GM12864 (cell line): ENCODE measurements around the gene SERINC5.
"Not testable (repeated sequence)": the region's sequence is repeated elsewhere in the genome, so short reads cannot be mapped to it uniquely, and the experiment has no call there.

Source experiments
- DNase-seq: peaks from one replicate; pipeline ENCODE4 v3.0.0-alpha.2; 2011; ENCODE audit warnings: low read depth
- H3K4me3 ChIP-seq: 2 replicates; pipeline ENCODE4 v1.5.1; 2011; ENCODE audit warnings: mild to moderate bottlenecking, low read depth, low read length, control low read depth
- TF ChIP-seq, protein P1 (sequence below): IDR thresholded peaks from 2 replicates; pipeline ENCODE4 v1.5.1; 2011; ENCODE audit warnings: low read depth, mild to moderate bottlenecking, moderate library complexity, low read length, control low read depth, inconsistent platforms; ENCODE audit errors: missing control alignments

Gene SERINC5

DNA sequence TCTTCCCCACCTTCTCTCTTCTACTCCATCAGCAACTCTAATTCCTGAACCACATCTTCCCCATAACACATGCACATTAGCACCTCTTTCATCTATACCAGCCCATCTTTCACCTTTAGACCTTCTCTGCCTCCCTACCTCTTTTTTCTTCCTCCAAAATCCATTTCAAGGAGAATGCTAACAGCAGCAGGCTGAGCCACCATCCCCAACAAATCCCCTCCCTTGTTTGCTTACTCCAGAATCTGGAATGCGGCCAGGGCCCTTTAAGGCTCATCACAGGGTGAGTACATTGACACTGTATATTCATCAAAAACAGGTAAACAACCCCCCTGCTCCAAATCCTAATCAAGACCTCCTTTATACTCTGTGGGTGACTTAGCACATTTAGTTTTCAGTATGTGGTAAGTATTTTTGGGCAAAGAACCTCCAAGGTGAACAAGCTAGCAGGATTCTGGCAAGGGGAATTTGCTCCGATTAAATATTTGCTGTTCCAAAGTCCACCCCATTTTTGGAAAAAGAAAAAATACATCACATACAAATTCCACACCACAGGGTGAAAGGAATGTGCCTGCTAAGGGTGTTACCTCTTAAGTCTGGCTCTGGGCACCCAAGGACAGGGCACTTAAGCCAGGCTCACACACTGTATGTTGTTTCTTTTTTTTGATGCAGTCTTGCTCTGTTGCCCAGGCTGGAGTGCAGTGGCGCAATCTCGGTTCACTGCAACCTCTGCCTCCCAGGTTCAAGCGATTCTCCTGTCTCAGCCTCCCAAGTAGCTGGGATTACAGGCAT, 71.4 kb downstream of the SERINC5 start:
- TF ChIP-seq, protein P1, sequence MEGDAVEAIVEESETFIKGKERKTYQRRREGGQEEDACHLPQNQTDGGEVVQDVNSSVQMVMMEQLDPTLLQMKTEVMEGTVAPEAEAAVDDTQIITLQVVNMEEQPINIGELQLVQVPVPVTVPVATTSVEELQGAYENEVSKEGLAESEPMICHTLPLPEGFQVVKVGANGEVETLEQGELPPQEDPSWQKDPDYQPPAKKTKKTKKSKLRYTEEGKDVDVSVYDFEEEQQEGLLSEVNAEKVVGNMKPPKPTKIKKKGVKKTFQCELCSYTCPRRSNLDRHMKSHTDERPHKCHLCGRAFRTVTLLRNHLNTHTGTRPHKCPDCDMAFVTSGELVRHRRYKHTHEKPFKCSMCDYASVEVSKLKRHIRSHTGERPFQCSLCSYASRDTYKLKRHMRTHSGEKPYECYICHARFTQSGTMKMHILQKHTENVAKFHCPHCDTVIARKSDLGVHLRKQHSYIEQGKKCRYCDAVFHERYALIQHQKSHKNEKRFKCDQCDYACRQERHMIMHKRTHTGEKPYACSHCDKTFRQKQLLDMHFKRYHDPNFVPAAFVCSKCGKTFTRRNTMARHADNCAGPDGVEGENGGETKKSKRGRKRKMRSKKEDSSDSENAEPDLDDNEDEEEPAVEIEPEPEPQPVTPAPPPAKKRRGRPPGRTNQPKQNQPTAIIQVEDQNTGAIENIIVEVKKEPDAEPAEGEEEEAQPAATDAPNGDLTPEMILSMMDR = no peak
- no peak for DNase-seq
- no peak overlapping the region for H3K4me3 ChIP-seq

DNA sequence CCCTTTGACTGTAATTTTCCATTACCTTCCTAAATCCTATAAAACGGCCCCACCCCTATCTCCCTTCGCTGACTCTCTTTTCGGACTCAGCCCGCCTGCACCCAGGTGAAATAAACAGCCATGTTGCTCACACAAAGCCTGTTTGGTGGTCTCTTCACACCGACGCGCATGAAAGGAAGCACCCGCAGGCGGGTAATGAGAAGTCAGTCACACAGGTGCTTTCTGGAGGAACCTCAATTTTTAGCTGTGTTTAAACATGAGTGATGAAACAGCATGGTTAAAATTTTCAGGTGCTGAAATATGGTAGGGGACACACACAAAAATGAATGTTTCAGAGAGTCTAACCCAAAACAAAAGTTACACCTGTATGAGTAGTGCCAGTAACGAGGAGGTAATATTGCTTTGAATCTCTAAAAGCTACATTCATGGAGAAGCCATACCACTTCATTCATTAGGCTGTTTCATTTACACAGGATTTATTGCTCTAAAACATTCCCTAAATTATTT, 72.1 kb downstream of the SERINC5 start:
- H3K4me3 ChIP-seq, DNase-seq: not testable (repeated sequence)

DNA sequence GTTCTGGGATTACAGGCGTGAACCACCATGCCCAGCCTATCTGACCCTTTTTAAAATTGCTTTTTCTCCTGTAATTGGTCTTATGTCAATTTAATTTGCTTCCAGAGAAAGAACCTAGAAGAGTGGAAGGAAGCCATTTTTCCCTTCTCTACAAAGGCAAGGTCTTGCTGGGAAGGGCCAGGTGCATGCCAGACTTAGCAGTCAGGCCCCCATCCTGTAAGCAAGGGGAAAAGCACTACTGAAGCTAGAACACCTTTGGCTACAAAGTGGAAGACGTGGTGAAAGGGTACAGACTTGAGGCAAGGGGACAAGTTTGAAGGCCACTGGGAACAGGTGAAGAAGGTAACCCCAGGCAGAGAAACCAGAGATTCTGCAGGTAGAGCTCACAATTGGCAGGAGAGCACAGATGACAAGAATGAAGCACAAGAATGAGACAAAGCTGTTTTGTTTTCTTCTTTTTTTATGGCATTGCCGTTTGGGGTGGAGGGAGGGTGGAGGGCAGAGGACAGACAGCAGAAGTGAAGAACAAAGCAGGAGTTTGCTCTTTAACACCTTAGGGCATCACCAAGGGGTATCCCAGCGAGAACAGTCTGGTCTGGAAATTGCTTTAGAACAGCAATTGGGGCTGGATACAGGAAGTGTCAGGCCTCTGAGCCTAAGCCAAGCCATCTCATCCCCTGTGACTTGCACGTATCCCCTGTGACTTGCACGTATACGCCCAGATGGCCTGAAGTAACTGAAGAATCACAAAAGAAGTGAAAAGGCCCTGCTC, 72.9 kb downstream of the SERINC5 start:
- TF ChIP-seq, protein P1 = no peak
- H3K4me3 ChIP-seq = no peak overlapping the region
- DNase-seq = no peak

DNA sequence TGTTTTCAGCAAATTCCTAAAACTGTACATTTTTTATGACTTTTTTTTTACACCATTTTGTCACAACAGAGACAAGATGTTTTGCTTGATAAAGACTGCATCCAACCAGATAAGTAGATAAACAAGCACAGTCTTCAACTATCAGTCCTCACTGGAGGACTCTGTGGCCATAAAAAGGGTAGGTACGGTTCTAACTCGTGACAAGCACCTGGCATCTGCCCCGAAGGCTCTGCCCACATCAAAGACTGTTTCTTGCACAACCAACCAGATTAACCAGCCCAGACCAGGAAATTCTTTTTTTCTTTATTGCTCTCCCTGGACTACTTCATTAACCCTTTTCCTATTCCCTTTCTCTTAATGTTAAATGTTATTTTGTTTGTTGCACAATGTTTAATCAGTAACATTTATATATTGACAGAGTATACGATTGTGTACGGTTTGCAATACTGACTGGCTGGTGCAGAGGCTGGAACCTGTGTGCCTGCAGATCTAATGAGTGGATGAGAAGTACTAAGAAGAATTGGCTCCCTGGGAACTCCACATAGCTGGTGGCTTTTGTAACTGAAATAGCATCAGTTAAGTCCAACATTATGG, 74.1 kb downstream of the SERINC5 start:
- no peak overlapping the region for H3K4me3 ChIP-seq
- DNase-seq = no peak
- TF ChIP-seq, protein P1 = no peak

DNA sequence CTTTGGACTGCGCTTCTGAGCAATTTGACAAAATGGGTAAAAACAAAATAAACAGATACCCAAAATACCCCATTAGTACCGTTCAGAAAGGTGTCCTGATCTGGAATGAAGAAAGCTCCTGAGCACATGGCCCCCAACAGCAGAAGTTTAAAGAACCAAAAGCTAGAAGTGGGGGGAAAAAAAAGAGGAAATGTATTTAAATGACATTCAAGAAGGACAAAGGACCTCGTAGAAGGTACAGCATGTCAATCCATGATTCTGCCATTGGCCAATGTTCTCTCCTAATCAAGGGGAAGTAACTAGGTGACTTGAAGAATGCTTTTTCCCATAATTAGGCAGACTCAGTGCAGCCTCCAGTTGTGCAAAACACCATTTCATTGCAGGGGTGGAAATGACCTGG, 78.6 kb downstream of the SERINC5 start:
- TF ChIP-seq, protein P1 = no peak
- no peak for DNase-seq
- no peak overlapping the region for H3K4me3 ChIP-seq

DNA sequence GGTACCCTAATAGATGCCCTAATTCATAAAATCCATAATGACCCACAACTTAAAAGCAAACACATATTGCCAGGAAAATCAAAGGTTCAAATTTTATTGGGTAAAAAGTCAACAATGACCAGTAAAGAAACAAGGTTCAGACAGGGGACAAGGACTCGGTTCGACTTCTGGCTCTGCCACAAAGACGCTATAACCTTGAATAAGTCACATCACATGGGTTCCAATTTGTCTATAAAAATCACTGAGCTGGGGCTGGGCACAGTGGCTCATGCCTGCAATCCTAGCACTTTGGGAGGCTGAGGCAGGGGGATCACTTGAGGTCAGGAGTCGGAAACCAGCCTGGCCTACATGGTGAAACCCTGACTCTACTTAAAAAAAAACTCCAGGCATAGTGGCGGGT, 80.5 kb downstream of the SERINC5 start:
- TF ChIP-seq, protein P1 = no peak
- no peak for DNase-seq
- H3K4me3 ChIP-seq = no peak overlapping the region

DNA sequence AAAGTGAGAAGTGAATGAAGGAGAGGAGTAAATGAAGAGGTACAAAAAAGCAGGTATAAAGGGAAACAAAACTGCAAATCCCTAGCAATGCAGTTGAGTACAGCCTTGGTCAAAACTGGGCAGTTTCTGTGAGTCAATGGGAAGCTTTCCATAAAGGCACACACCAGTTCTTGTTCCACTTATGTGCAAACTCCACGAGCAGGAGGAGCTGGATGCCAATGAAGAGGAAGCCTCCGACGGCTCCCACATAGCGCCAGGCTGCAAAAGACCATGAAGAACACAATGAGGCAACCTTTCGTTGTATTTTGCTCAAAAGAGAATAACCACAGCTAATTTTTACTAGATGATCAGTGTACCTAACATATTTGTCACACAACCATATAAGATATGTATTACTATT, 81.1 kb downstream of the SERINC5 start:
- no peak overlapping the region for H3K4me3 ChIP-seq
- DNase-seq = no peak
- TF ChIP-seq, protein P1 = no peak
